H1 (cell line): ENCODE results near the gene ZFP57. TPM values are rescaled to one million over a fixed set of nuclear protein-coding genes. Genes with fewer than 3 reads are reported as not detected.

Source experiments
- CTCF ChIA-PET: fragments of 300-600 bp; sonication (Branson Sonifier 250); formaldehyde crosslinking; loops from one replicate; lab custom pipeline; 2021; ENCODE audit not compliant: partially characterized antibody; lab: Charles Lee
- POLR2A ChIA-PET: fragments of 300-600 bp; sonication (Branson Sonifier 250); formaldehyde crosslinking; loops from one replicate; lab custom pipeline; 2021; ENCODE audit warnings: inconsistent platforms; ENCODE audit not compliant: partially characterized antibody; lab: Charles Lee
- DNase-seq, 2 experiments: peaks; one replicate each; pipeline versions ENCODE4 v3.0.0 to v3.0.0-alpha.2; 2010 to 2022; ENCODE audit warnings: low spot score in 2 of 2, low read depth in 1 of 2, mixed read lengths in 1 of 2
- FAIRE-seq: peaks from 2 replicates; lab custom pipeline; 2011; peaks lifted over from hg19 to GRCh38; lab: Jason Lieb, UNC
- H2AFZ ChIP-seq: 2 replicates; pipeline ENCODE4 v1.8.1; 2012; ENCODE audit warnings: low read length, inconsistent platforms
- H2AK5ac ChIP-seq: 2 replicates; pipeline ENCODE4 v1.6.1; 2013; ENCODE audit warnings: low read depth, low read length
- H2BK120ac ChIP-seq: replicated peaks from 2 replicates; pipeline ENCODE3; 2013; ENCODE audit warnings: low read depth, low read length, inconsistent platforms
- H2BK12ac ChIP-seq: 2 replicates; pipeline ENCODE4 v1.6.1; 2013; ENCODE audit warnings: low read depth, low read length
- H2BK15ac ChIP-seq: 2 replicates; pipeline ENCODE4 v1.6.1; 2013; ENCODE audit warnings: low read length
- H2BK20ac ChIP-seq: 2 replicates; pipeline ENCODE4 v1.6.1; 2013; ENCODE audit warnings: low read length
- H2BK5ac ChIP-seq: 2 replicates; pipeline ENCODE4 v1.6.1; 2013; ENCODE audit warnings: low read depth, low read length
- H3K14ac ChIP-seq: 2 replicates; pipeline ENCODE4 v1.6.1; 2013; ENCODE audit warnings: inconsistent platforms; ENCODE audit not compliant: insufficient read length
- H3K18ac ChIP-seq: 2 replicates; pipeline ENCODE4 v1.6.1; 2013; ENCODE audit warnings: low read length; ENCODE audit errors: extremely low read depth
- H3K23ac ChIP-seq: 2 replicates; pipeline ENCODE4 v1.6.1; 2013; ENCODE audit warnings: inconsistent platforms; ENCODE audit not compliant: insufficient read length
- H3K23me2 ChIP-seq: 2 replicates; pipeline ENCODE4 v1.6.1; 2013; ENCODE audit warnings: low read depth, low read length
- H3K27ac ChIP-seq: 2 replicates; pipeline ENCODE4 v1.6.1; 2011; ENCODE audit warnings: low read depth, low read length, inconsistent platforms
- H3K27me3 ChIP-seq, 4 experiments: replicated peaks in 1 of 4; 1 replicate in 1 of 4; 2 replicates in 3 of 4; pipeline versions ENCODE4 v1.6.1 to v1.8.1; 2011 to 2013; ENCODE audit warnings: low read length in 3 of 4, mild to moderate bottlenecking in 3 of 4, inconsistent platforms in 2 of 4, mixed read lengths in 2 of 4, moderate library complexity in 1 of 4; ENCODE audit not compliant: control insufficient read depth in 3 of 4, insufficient read depth in 3 of 4; ENCODE audit errors: extremely low read depth in 1 of 4
- H3K36me3 ChIP-seq, 4 experiments: 2 replicates each; pipeline versions ENCODE4 v1.6.1 to v1.8.1; 2011 to 2013; ENCODE audit warnings: mild to moderate bottlenecking in 4 of 4, low read length in 3 of 4, moderate library complexity in 2 of 4, control low read depth in 1 of 4, inconsistent platforms in 1 of 4; ENCODE audit not compliant: insufficient read depth in 4 of 4, control insufficient read depth in 2 of 4
- H3K4ac ChIP-seq: replicated peaks from 2 replicates; pipeline ENCODE3; 2013; ENCODE audit warnings: low read length, low read depth, mixed read lengths, inconsistent platforms; ENCODE audit not compliant: insufficient read length
- H3K4me1 ChIP-seq, 4 experiments: replicated peaks in 1 of 4; 1 replicate in 1 of 4; 2 replicates in 3 of 4; pipeline versions ENCODE4 v1.6.1 to v1.8.1; 2011 to 2013; ENCODE audit warnings: low read length in 3 of 4, inconsistent platforms in 2 of 4, mixed read lengths in 1 of 4; ENCODE audit not compliant: insufficient read depth in 4 of 4, control insufficient read depth in 3 of 4
- H3K4me2 ChIP-seq, 2 experiments: 2 replicates each; pipeline versions ENCODE4 v1.6.1 to v1.8.1; 2011 to 2013; ENCODE audit warnings: low read depth in 2 of 2, low read length in 2 of 2, control low read depth in 1 of 2, inconsistent platforms in 1 of 2, mild to moderate bottlenecking in 1 of 2; ENCODE audit not compliant: insufficient read depth in 1 of 2
- H3K4me3 ChIP-seq, 4 experiments: fragments of 200-600, 300-600 bp in 1 of 4; sonication (generic), shearing (Covaris generic), sonication (Bioruptor Twin) in 1 of 4; 2 replicates each; pipeline versions ENCODE4 v1.5.1 to v1.8.1; 2011 to 2016; ENCODE audit warnings: low read length in 4 of 4, low read depth in 3 of 4, control low read depth in 2 of 4, inconsistent platforms in 2 of 4, mild to moderate bottlenecking in 2 of 4, mixed read lengths in 1 of 4, moderate library complexity in 1 of 4; ENCODE audit not compliant: insufficient read depth in 2 of 4; ENCODE audit errors: extremely low read depth in 1 of 4
- H3K56ac ChIP-seq: replicated peaks from 2 replicates; pipeline ENCODE3; 2013; ENCODE audit warnings: low read depth, mild to moderate bottlenecking, mixed read lengths, low read length, inconsistent platforms; ENCODE audit not compliant: insufficient read length
- H3K79me1 ChIP-seq: 2 replicates; pipeline ENCODE4 v1.6.1; 2013; ENCODE audit warnings: low read depth, low read length, control low read depth
- H3K79me2 ChIP-seq, 2 experiments: 2 replicates each; pipeline versions ENCODE4 v1.6.1 to v1.8.1; 2012 to 2013; ENCODE audit warnings: low read length in 2 of 2, mild to moderate bottlenecking in 2 of 2, inconsistent platforms in 1 of 2; ENCODE audit not compliant: insufficient read depth in 2 of 2, control insufficient read depth in 1 of 2
- H3K9ac ChIP-seq, 4 experiments: replicated peaks in 1 of 4; 1 replicate in 1 of 4; 2 replicates in 3 of 4; pipeline versions ENCODE4 v1.6.1 to v1.8.1; 2011 to 2013; ENCODE audit warnings: low read depth in 3 of 4, low read length in 3 of 4, control low read depth in 2 of 4, mild to moderate bottlenecking in 2 of 4, moderate library complexity in 2 of 4, inconsistent platforms in 1 of 4; ENCODE audit errors: extremely low read depth in 1 of 4
- H3K9me3 ChIP-seq, 2 experiments: 2 replicates each; pipeline versions ENCODE4 v1.6.1 to v1.8.1; 2012 to 2013; ENCODE audit warnings: mild to moderate bottlenecking in 2 of 2, moderate library complexity in 2 of 2, control low read depth in 1 of 2, inconsistent platforms in 1 of 2, low read depth in 1 of 2, low read length in 1 of 2, mixed read lengths in 1 of 2; ENCODE audit not compliant: insufficient read depth in 2 of 2
- H4K20me1 ChIP-seq, 2 experiments: replicated peaks in 1 of 2; 2 replicates each; pipeline versions ENCODE3 to v1.8.1; 2011 to 2013; ENCODE audit warnings: inconsistent platforms in 2 of 2, low read length in 2 of 2, mild to moderate bottlenecking in 1 of 2; ENCODE audit not compliant: insufficient read depth in 2 of 2, control insufficient read depth in 1 of 2
- H4K5ac ChIP-seq: 2 replicates; pipeline ENCODE4 v1.6.1; 2013; ENCODE audit warnings: low read length, low read depth, mixed read lengths, inconsistent platforms; ENCODE audit not compliant: insufficient read length
- H4K8ac ChIP-seq: 2 replicates; pipeline ENCODE4 v1.8.0; 2013; ENCODE audit warnings: mild to moderate bottlenecking, moderate library complexity, low read length, inconsistent platforms; ENCODE audit not compliant: insufficient read depth; ENCODE audit errors: extremely low read depth
- H4K91ac ChIP-seq: replicated peaks from 2 replicates; pipeline ENCODE3; 2013; ENCODE audit warnings: low read length, mixed read lengths, inconsistent platforms; ENCODE audit not compliant: insufficient read length
- BCL11A ChIP-seq, 2 experiments: IDR thresholded peaks; one replicate each; pipeline ENCODE4 v1.6.1; 2011; ENCODE audit warnings: low read depth in 2 of 2, low read length in 2 of 2, mild to moderate bottlenecking in 2 of 2
- CTCF ChIP-seq, 3 experiments: IDR thresholded peaks; 1 replicate in 2 of 3; 2 replicates in 1 of 3; pipeline versions ENCODE4 v1.5.1 to v1.6.1; 2011; ENCODE audit warnings: low read length in 3 of 3, mild to moderate bottlenecking in 3 of 3, inconsistent platforms in 2 of 3, low read depth in 1 of 3, moderate library complexity in 1 of 3; ENCODE audit not compliant: insufficient read depth in 1 of 3; ENCODE audit errors: control extremely low read depth in 1 of 3
- E2F6 ChIP-seq: IDR thresholded peaks from 2 replicates; pipeline ENCODE4 v1.6.1; 2012; ENCODE audit warnings: inconsistent platforms
- JUND ChIP-seq: IDR thresholded peaks from 2 replicates; pipeline ENCODE4 v1.6.1; 2011; ENCODE audit warnings: mild to moderate bottlenecking, improper control_type of control experiment, low read length
- NRF1 ChIP-seq: IDR thresholded peaks from 2 replicates; pipeline ENCODE4 v1.6.1; 2011; ENCODE audit warnings: mild to moderate bottlenecking, low read depth, low read length, improper control_type of control experiment
- RBBP5 ChIP-seq: IDR thresholded peaks from 2 replicates; pipeline ENCODE4 v1.7.1; 2012; ENCODE audit warnings: low read depth, mild to moderate bottlenecking, inconsistent platforms, low read length, moderate library complexity, borderline replicate concordance
- SIRT6 ChIP-seq: IDR thresholded peaks from one replicate; pipeline ENCODE4 v1.7.1; 2012; ENCODE audit warnings: low read length, inconsistent platforms
- TCF12 ChIP-seq: IDR thresholded peaks from 2 replicates; pipeline ENCODE4 v1.6.1; 2011; ENCODE audit warnings: low read depth, mild to moderate bottlenecking, low read length
- WGBS, 2 experiments: shearing (Covaris generic) in 1 of 2; methylation state at CpG; one replicate each; pipeline versions ENCODE4 v1.1.6 to v1.1.7; 2013 to 2015; ENCODE audit warnings: low lambda C conversion rate in 2 of 2, mixed read lengths in 2 of 2, inconsistent platforms in 1 of 2, low coverage in 1 of 2, missing lambda C conversion rate in 1 of 2; ENCODE audit not compliant: insufficient replicate concordance in 2 of 2, insufficient coverage in 1 of 2, insufficient read length in 1 of 2; ENCODE audit errors: extremely low coverage in 1 of 2, missing lambda C conversion rate in 1 of 2; 5-methylcytosine and 5-hydroxymethylcytosine counted together
- polyA plus RNA-seq, 7 experiments: library from polyadenylated mRNA; depleted of rRNA in 3 of 7; stranded (reverse) in 5 of 7; unstranded in 2 of 7; fragments of >200 nt in 5 of 7; fragments of 200-250 nt in 2 of 7; gene quantifications; 1 replicate in 5 of 7; 2 replicates in 1 of 7; 4 replicates in 1 of 7; pipeline versions ENCODE4 v1.2.1 to v1.2.3, GENCODE V29; 2011 to 2013; ENCODE audit warnings: missing spikeins in 2 of 7, mixed read lengths in 2 of 7
- total RNA-seq: library from RNA; stranded (reverse); fragmentation: NEBNext Ultra II Directional; extraction: Animal tissue kit (Norgen Biotek cat#: 25700); gene quantifications from 2 replicates; pipeline ENCODE4 v1.2.1, GENCODE V29; 2021

Gene ZFP57
- total and polyA plus RNA-seq, 2 of the 8 experiments (the other 6 are each of a cell fraction or from before 2014, with no cell fraction given): 0.85 to 1.2 TPM

- 0 out of 2 replicates have a peak overlapping the region, but pooled peaks have one; percentile 32 for H2BK15ac ChIP-seq
- no peaks in the 10 kb centered on the region for H3K36me3 ChIP-seq
- H3K27me3 ChIP-seq: no peaks in the 10 kb centered on the region
- H3K9ac ChIP-seq: no peak overlapping the region
- H3K4me2 ChIP-seq: no peak overlapping the region
- no peak overlapping the region for H3K23ac ChIP-seq
- H4K91ac ChIP-seq: no peak overlapping the region
- H3K9me3 ChIP-seq: no peaks in the 10 kb centered on the region
- no peak overlapping the region for H4K5ac ChIP-seq
- ChIA-PET CTCF (interaction anchor here (0.5 to 3.0 kb wide), 26 partner anchors 9 to 172 kb away, joined by 3 to 21 read pairs (median 4); no protein-coding TSS in a partner anchor), POLR2A (no interaction called here)
- H2AK5ac ChIP-seq: no peak overlapping the region
- no peak overlapping the region for H2AFZ ChIP-seq
- H2BK20ac ChIP-seq: no peak overlapping the region
- H4K8ac ChIP-seq: no peak overlapping the region
- no peaks in the 10 kb centered on the region for H3K79me2 ChIP-seq
- H3K4me3 ChIP-seq: no peak overlapping the region
- no peak overlapping the region for H2BK120ac ChIP-seq
- no peak overlapping the region for H3K56ac ChIP-seq
- H3K14ac ChIP-seq: no peak overlapping the region
- H4K20me1 ChIP-seq: no peaks in the 10 kb centered on the region
- 54% methylated on average over 10 of the region's 10 CpGs; no CpG with 5 or more reads in 1 of the 2 experiments for WGBS, 2 experiments
- H3K4ac ChIP-seq: no peak overlapping the region
- no peak overlapping the region for H2BK5ac ChIP-seq
- no peak overlapping the region for H2BK12ac ChIP-seq
- no peak overlapping the region for H3K18ac ChIP-seq
- no peaks in the 10 kb centered on the region; a peak in 1 of 7 replicates for H3K4me1 ChIP-seq
- DNase-seq (peak in 1 of 2 experiments; percentile 52), FAIRE-seq (peak; percentile 82)
- H3K79me1 ChIP-seq: no peaks in the 10 kb centered on the region
- H3K27ac ChIP-seq: no peak overlapping the region
- peaks cover 2% of the 10 kb centered on the region; the same call in 1 of the 2 replicates for H3K23me2 ChIP-seq
- TF ChIP-seq E2F6 (no peak), RBBP5 (no peak), TCF12 (no peak), NRF1 (no peak), BCL11A (IDR thresholded peaks at IDR 0.05; ENCODE audit: low read depth in 2 of 2, low read length in 2 of 2) (no peak), SIRT6 (no peak), JUND (no peak), CTCF (IDR thresholded peaks at IDR 0.05; ENCODE audit: control extremely low read depth in 1 of 3, insufficient read depth in 1 of 3, low read depth in 1 of 3, low read length in 3 of 3) (peak in 2 of 3 experiments; percentile 65 to 72; a peak in 3 of 4 replicates)
Measured at GRCh38 chr6:29705389-29706231, 24.7 kb upstream of the ZFP57 start.
